Measurements from ENCODE around the gene POLR3K. TPM values are rescaled to one million over a fixed set of nuclear protein-coding genes. Genes with fewer than 3 reads are reported as not detected.

Gene POLR3K
- total RNA-seq, 1 experiment from 2014 or later = 22.7 TPM

DNA sequence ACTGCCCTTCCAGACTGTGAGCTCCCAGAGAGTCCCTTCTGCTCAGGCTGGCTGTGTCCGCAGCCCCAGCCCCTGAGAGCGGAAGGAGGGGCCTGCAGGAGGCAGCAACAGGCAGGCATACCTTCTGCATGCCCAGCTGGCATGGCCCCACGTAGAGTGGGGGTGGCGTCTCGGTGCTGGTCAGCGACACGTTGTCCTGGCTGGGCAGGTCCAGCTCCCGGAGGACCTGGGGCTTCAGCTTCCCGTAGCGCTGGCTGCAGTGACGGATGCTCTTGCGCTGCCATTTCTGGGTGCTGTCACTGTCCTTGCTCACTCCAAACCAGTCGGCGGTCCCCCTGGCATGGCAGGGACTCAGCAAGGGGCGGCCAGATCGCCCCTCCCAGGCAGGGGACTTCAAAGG is 10.1 kb upstream of the POLR3K start:
- Histone ChIP-seq H3K4me1 (ENCODE audit: control insufficient read depth in 1 of 2, insufficient read depth in 2 of 2, low read length in 2 of 2) (peaks cover 0 to 3% of the 10 kb centered on the region in 2 experiments; a peak in 1 of 4 replicates), H4K20me1 (ENCODE audit: insufficient read depth) (no peaks in the 10 kb centered on the region), H3K27me3 (ENCODE audit: insufficient read depth, low read length) (no peaks in the 10 kb centered on the region), H2AFZ (ENCODE audit: low read depth, low read length, poor library complexity, severe bottlenecking) (no peak overlapping the region), H3K9ac (ENCODE audit: low read length) (no peak overlapping the region), H3K27ac (ENCODE audit: low read depth, low read length) (no peak overlapping the region), H3K4me2 (ENCODE audit: low read length) (no peak overlapping the region), H3K9me3 (ENCODE audit: control insufficient read depth in 1 of 2, insufficient read depth in 1 of 2, low read depth in 1 of 2, low read length in 2 of 2) (no peaks in the 10 kb centered on the region), H3K79me2 (ENCODE audit: insufficient read depth, low read length) (no peaks in the 10 kb centered on the region), H3K9me2 (ENCODE audit: insufficient read depth) (no peaks in the 10 kb centered on the region), H3K4me3 (replicated peaks in 1 of 2; ENCODE audit: low read depth in 1 of 2, low read length in 2 of 2) (no peak overlapping the region), H3K36me3 (ENCODE audit: control insufficient read depth in 1 of 2, insufficient read depth in 2 of 2, low read length in 2 of 2) (no peaks in the 10 kb centered on the region)
- intact Hi-C loops (cut with micrococcal nuclease) = no loop called here
- DNase-seq (ENCODE audit: low read depth, low spot score) (no peak), ATAC-seq (no peak)
- ChIA-PET RAD21 (ENCODE audit: low non-redundant PET in 1 of 2, low total read pairs in 2 of 2, uncharacterized antibody in 2 of 2, unreplicated experiment in 2 of 2) (no interaction called here), POLR2A (interaction anchor here (1.3 kb wide), 1 partner anchor 10 kb away, joined by 3 read pairs; the partner anchor contains the start of genes POLR3K and SNRNP25), CTCF (no interaction called here)
- no TSS peak for BruUV-seq (replicated peaks)
- TF ChIP-seq, protein P1, sequence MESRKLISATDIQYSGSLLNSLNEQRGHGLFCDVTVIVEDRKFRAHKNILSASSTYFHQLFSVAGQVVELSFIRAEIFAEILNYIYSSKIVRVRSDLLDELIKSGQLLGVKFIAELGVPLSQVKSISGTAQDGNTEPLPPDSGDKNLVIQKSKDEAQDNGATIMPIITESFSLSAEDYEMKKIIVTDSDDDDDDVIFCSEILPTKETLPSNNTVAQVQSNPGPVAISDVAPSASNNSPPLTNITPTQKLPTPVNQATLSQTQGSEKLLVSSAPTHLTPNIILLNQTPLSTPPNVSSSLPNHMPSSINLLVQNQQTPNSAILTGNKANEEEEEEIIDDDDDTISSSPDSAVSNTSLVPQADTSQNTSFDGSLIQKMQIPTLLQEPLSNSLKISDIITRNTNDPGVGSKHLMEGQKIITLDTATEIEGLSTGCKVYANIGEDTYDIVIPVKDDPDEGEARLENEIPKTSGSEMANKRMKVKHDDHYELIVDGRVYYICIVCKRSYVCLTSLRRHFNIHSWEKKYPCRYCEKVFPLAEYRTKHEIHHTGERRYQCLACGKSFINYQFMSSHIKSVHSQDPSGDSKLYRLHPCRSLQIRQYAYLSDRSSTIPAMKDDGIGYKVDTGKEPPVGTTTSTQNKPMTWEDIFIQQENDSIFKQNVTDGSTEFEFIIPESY (IDR thresholded peaks at IDR 0.05; ENCODE audit: extremely low read depth, insufficient replicate concordance, low read length) = no peak
- TF ChIP-seq SRF (IDR thresholded peaks at IDR 0.05; ENCODE audit: low read depth) (no peak), ZNF274 (IDR thresholded peaks at IDR 0.05; ENCODE audit: low read depth, low read length) (no peak), CBX3 (IDR thresholded peaks at IDR 0.05; ENCODE audit: low read depth) (no peak), SP1 (IDR thresholded peaks at IDR 0.05; ENCODE audit: low read depth) (no peak), POLR2A (IDR thresholded peaks at IDR 0.05; ENCODE audit: borderline replicate concordance, extremely low read depth, insufficient read depth, insufficient read length) (no peak), CTCF (IDR thresholded peaks at IDR 0.05 in 2 of 3, conservative IDR thresholded peaks at IDR 0.05 in 1 of 3; ENCODE audit: borderline replicate concordance in 1 of 3, insufficient read depth in 1 of 3, low read depth in 2 of 3, low read length in 2 of 3) (no peak), RAD21 (IDR thresholded peaks at IDR 0.05; ENCODE audit: low read depth) (no peak), CEBPB (IDR thresholded peaks at IDR 0.05; ENCODE audit: low read depth) (no peak), JUND (IDR thresholded peaks at IDR 0.05) (no peak), ZFX (IDR thresholded peaks at IDR 0.05) (no peak), POLR2AphosphoS5 (IDR thresholded peaks at IDR 0.05; ENCODE audit: low read depth, low read length) (no peak), EGR1 (IDR thresholded peaks at IDR 0.05; ENCODE audit: low read depth) (no peak)
- TF ChIP-seq, protein P2, sequence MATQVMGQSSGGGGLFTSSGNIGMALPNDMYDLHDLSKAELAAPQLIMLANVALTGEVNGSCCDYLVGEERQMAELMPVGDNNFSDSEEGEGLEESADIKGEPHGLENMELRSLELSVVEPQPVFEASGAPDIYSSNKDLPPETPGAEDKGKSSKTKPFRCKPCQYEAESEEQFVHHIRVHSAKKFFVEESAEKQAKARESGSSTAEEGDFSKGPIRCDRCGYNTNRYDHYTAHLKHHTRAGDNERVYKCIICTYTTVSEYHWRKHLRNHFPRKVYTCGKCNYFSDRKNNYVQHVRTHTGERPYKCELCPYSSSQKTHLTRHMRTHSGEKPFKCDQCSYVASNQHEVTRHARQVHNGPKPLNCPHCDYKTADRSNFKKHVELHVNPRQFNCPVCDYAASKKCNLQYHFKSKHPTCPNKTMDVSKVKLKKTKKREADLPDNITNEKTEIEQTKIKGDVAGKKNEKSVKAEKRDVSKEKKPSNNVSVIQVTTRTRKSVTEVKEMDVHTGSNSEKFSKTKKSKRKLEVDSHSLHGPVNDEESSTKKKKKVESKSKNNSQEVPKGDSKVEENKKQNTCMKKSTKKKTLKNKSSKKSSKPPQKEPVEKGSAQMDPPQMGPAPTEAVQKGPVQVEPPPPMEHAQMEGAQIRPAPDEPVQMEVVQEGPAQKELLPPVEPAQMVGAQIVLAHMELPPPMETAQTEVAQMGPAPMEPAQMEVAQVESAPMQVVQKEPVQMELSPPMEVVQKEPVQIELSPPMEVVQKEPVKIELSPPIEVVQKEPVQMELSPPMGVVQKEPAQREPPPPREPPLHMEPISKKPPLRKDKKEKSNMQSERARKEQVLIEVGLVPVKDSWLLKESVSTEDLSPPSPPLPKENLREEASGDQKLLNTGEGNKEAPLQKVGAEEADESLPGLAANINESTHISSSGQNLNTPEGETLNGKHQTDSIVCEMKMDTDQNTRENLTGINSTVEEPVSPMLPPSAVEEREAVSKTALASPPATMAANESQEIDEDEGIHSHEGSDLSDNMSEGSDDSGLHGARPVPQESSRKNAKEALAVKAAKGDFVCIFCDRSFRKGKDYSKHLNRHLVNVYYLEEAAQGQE (IDR thresholded peaks at IDR 0.05; ENCODE audit: low read depth) = no peak
- TF ChIP-seq, protein P3, sequence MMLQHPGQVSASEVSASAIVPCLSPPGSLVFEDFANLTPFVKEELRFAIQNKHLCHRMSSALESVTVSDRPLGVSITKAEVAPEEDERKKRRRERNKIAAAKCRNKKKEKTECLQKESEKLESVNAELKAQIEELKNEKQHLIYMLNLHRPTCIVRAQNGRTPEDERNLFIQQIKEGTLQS (IDR thresholded peaks at IDR 0.05) = no peak
